K562 (cell line): Measurements from ENCODE around the gene OBSCN. TPM values are rescaled to one million over a fixed set of nuclear protein-coding genes. Genes with fewer than 3 reads are reported as not detected.

Source experiments
- ELF1 ChIP-seq: fragments of 200-800 bp; sonication (Bioruptor generic); IDR thresholded peaks from 2 replicates; pipeline ENCODE4 v1.6.1; 2016; ENCODE audit warnings: missing genetic modification characterization, missing compliant biosample characterization
- GABPB2 ChIP-seq: fragments of 250-450 bp; sonication (Bioruptor Pico); conservative IDR thresholded peaks from 2 replicates; pipeline ENCODE4 v1.5.1; 2021; ENCODE audit warnings: mild to moderate bottlenecking
- HNRNPLL ChIP-seq: fragments of 200-400 bp; formaldehyde crosslinking; IDR thresholded peaks from 2 replicates; pipeline ENCODE4 v1.6.1; 2017; ENCODE audit warnings: low read length, low read depth, mild to moderate bottlenecking; ENCODE audit not compliant: poor library complexity, severe bottlenecking
- HOXB6 ChIP-seq: fragments of 250-450 bp; sonication (Bioruptor Pico); IDR thresholded peaks from 2 replicates; pipeline ENCODE4 v1.5.1; 2022; ENCODE audit warnings: mild to moderate bottlenecking, borderline replicate concordance
- JUN ChIP-seq, 2 experiments: sonication (generic) in 1 of 2; formaldehyde crosslinking in 1 of 2; IDR thresholded peaks; 2 replicates each; pipeline versions ENCODE4 v1.6.1 to v1.8.0; 2012 to 2022; ENCODE audit warnings: borderline replicate concordance in 2 of 2, mild to moderate bottlenecking in 2 of 2, improper control_type of control experiment in 1 of 2, low read depth in 1 of 2, low read length in 1 of 2, missing genetic modification reagents in 1 of 2
- MYC ChIP-seq, 2 experiments: fragments of 250-450 bp in 1 of 2; sonication (Bioruptor Pico) in 1 of 2; IDR thresholded peaks; 2 replicates each; pipeline versions ENCODE4 v1.5.1 to v1.6.1; 2012 to 2021; ENCODE audit warnings: low read depth in 2 of 2, borderline replicate concordance in 1 of 2, improper control_type of control experiment in 1 of 2, low read length in 1 of 2, mild to moderate bottlenecking in 1 of 2, moderate library complexity in 1 of 2
- NCOA6 ChIP-seq: fragments of 450-650 bp; IDR thresholded peaks from 2 replicates; pipeline ENCODE4 v1.6.1; 2017; ENCODE audit warnings: mild to moderate bottlenecking
- NEUROD1 ChIP-seq: fragments of 150-350 bp; IDR thresholded peaks from 2 replicates; pipeline ENCODE4 v1.6.1; 2014; ENCODE audit warnings: borderline replicate concordance, low read length, low read depth; ENCODE audit not compliant: partially characterized antibody
- PRMT5 ChIP-seq: sonication (generic); formaldehyde crosslinking; IDR thresholded peaks from 2 replicates; pipeline ENCODE4 v1.5.0; 2020; ENCODE audit warnings: missing genetic modification reagents
- PTRF ChIP-seq: fragments of 450-650 bp; IDR thresholded peaks from 2 replicates; pipeline ENCODE4 v1.6.1; 2016; ENCODE audit warnings: mild to moderate bottlenecking, missing genetic modification characterization, missing compliant biosample characterization
- TAF1 ChIP-seq: IDR thresholded peaks from 2 replicates; pipeline ENCODE4 v1.6.1; 2011; ENCODE audit warnings: mild to moderate bottlenecking, low read length, moderate library complexity; ENCODE audit not compliant: insufficient read depth, control insufficient read depth, severe bottlenecking; ENCODE audit errors: extremely low read depth
- ZNF140 ChIP-seq: fragments of 250-450 bp; sonication (Bioruptor Pico); IDR thresholded peaks from 2 replicates; pipeline ENCODE4 v1.8.0; 2021; ENCODE audit warnings: moderate library complexity, mild to moderate bottlenecking, inconsistent platforms
- ZNF143 ChIP-seq: sonication (generic); formaldehyde crosslinking; IDR thresholded peaks from 2 replicates; pipeline ENCODE4 v1.9.0; 2022; ENCODE audit warnings: mild to moderate bottlenecking, missing genetic modification reagents
- ZNF165 ChIP-seq: fragments of 250-450 bp; sonication (Bioruptor Pico); IDR thresholded peaks from 2 replicates; pipeline ENCODE4 v1.4.0; 2020; ENCODE audit warnings: borderline replicate concordance
- ZNF224 ChIP-seq: sonication (generic); formaldehyde crosslinking; IDR thresholded peaks from 2 replicates; pipeline ENCODE4 v1.8.0; 2022; ENCODE audit warnings: mild to moderate bottlenecking, missing genetic modification reagents
- ZNF436 ChIP-seq: fragments of 250-450, 450-650 bp; sonication (Bioruptor Pico); formaldehyde crosslinking; IDR thresholded peaks from 2 replicates; pipeline ENCODE4 v1.7.0; 2020; ENCODE audit warnings: mild to moderate bottlenecking
- polyA plus RNA-seq, 8 experiments: library from polyadenylated mRNA; depleted of rRNA in 4 of 8; stranded (reverse) in 5 of 8; unstranded in 3 of 8; fragments of >200 nt; fragmentation: Nextera tagmentation in 2 of 8; fragmentation: Illumina TruSeq in 1 of 8; extraction: Ambion mirVana in 2 of 8; extraction: Trizol in 1 of 8; gene quantifications; 2 replicates each; pipeline versions ENCODE4 v1.2.1 to v1.2.3, GENCODE V29; 2011 to 2014; ENCODE audit warnings: inconsistent platforms in 1 of 8, missing spikeins in 1 of 8
- total RNA-seq, 7 experiments: library from RNA; depleted of rRNA in 6 of 7; stranded (reverse); fragments of >200 nt in 6 of 7; fragmentation: Illumina TruSeq in 2 of 7; extraction: Trizol in 2 of 7; gene quantifications; 2 replicates each; pipeline versions ENCODE4 v1.2.1 to v1.2.3, GENCODE V29; 2011 to 2021; ENCODE audit warnings: low replicate concordance in 1 of 7
- TF ChIP-seq, protein P1 (sequence below): IDR thresholded peaks from 2 replicates; pipeline ENCODE4 v1.6.1; 2011; ENCODE audit not compliant: insufficient read length; ENCODE audit errors: extremely low read depth
- TF ChIP-seq, protein P2 (sequence below): fragments of 250-450 bp; sonication (Bioruptor Pico); IDR thresholded peaks from 2 replicates; pipeline ENCODE4 v1.8.0; 2021; ENCODE audit warnings: moderate library complexity, mild to moderate bottlenecking, inconsistent platforms

Gene OBSCN
- total and polyA plus RNA-seq, 9 of the 15 experiments (the other 6 are each of a cell fraction or from before 2014, with no cell fraction given) = 0.18 to 19.7 (median 3.6) TPM

DNA sequence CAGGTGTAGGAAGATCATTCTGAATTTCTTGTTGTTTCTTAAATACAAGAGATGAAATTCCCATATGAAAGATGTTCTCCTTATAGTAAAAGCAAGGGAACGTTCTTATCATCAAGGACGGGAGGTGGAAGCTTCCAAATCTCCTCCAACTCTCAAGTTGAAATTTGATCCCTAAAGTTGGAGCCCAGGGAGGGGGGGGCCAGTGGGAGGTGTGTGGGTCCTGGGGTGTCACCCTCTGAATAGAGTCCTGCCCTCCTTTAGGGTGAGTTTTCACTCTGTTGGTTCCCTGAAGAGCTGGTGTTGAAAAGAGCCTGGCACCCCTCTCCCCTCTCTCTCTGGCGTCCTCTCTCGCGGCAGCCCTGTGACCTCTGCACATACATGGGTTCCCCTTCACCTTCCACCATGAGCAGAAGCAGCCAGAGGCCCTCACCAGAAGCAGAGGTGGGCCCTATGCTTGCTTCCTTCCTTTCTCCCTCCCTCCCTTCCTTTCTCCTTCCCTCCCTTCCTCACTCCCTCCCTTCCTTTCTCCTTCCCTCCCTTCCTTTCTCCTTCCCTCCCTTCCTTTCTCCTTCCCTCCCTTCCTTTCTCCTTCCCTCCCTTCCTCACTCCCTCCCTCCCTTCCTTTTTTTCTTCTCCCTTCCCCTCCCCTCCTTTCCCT lies 218.8 kb downstream of the OBSCN start (continued):
- TF ChIP-seq ZNF143 (no peak), ZNF165 (no peak), ZNF224 (CRISPR knock-in tag) (no peak), ZNF140 (CRISPR knock-in tag) (no peak), JUN (IDR thresholded peaks at IDR 0.05; ENCODE audit: borderline replicate concordance, low read depth, low read length) (no peak), JUN (CRISPR knock-in tag; IDR thresholded peaks at IDR 0.05; ENCODE audit: borderline replicate concordance) (no peak), NCOA6 (no peak), NEUROD1 (no peak), GABPB2 (CRISPR knock-in tag) (no peak), PTRF (tag) (no peak), MYC (IDR thresholded peaks at IDR 0.05; ENCODE audit: low read depth, low read length) (no peak), MYC (CRISPR knock-in tag; IDR thresholded peaks at IDR 0.05; ENCODE audit: borderline replicate concordance, low read depth) (no peak), HOXB6 (CRISPR knock-in tag) (no peak), HNRNPLL (no peak), PRMT5 (no peak), ZNF436 (CRISPR knock-in tag) (no peak), TAF1 (no peak), ELF1 (tag) (no peak)
- TF ChIP-seq, protein P1, sequence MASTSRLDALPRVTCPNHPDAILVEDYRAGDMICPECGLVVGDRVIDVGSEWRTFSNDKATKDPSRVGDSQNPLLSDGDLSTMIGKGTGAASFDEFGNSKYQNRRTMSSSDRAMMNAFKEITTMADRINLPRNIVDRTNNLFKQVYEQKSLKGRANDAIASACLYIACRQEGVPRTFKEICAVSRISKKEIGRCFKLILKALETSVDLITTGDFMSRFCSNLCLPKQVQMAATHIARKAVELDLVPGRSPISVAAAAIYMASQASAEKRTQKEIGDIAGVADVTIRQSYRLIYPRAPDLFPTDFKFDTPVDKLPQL = no peak
- TF ChIP-seq, protein P2, sequence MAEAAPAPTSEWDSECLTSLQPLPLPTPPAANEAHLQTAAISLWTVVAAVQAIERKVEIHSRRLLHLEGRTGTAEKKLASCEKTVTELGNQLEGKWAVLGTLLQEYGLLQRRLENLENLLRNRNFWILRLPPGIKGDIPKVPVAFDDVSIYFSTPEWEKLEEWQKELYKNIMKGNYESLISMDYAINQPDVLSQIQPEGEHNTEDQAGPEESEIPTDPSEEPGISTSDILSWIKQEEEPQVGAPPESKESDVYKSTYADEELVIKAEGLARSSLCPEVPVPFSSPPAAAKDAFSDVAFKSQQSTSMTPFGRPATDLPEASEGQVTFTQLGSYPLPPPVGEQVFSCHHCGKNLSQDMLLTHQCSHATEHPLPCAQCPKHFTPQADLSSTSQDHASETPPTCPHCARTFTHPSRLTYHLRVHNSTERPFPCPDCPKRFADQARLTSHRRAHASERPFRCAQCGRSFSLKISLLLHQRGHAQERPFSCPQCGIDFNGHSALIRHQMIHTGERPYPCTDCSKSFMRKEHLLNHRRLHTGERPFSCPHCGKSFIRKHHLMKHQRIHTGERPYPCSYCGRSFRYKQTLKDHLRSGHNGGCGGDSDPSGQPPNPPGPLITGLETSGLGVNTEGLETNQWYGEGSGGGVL (CRISPR knock-in tag) = no peak
